K562 (cell line): ENCODE data around the gene ZNF474.

ENCODE experiments used
- TF ChIP-seq, protein P1 (sequence below): conservative IDR thresholded peaks from 2 replicates; pipeline ENCODE4 v1.6.1; 2011; ENCODE audit warnings: low read depth, mild to moderate bottlenecking, low read length; ENCODE audit not compliant: control insufficient read depth
- TF ChIP-seq, protein P2 (sequence below): sonication (generic); formaldehyde crosslinking; IDR thresholded peaks from 2 replicates; pipeline ENCODE4 v1.8.0; 2023; ENCODE audit warnings: mild to moderate bottlenecking, missing genetic modification reagents

DNA sequence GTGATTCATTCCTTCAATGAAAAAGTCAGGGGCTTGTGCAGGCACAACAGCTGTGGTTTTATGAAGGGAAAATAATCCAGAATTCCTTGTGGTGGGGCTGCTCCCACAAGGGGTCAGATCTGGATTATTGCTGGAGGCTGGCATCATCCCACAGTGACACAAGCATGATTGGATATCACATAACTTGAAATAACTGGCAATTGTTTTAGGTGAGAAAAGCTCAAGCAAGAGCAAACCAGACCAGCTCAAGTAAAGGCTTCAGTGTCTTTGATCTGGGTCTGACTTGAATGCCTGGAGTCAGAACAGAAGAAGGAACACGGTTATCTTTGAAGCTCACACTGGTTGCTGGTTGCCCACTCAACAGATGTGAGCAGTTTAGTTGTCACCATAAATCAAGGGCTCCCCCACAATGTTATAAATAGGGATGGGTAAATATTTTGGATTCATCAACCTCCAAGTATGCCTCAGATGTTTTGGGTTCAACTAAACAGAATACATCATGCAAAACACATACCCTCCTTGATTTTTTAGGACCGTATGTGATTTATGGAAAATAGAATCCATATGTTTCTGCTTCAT lies 3.1 kb upstream of the ZNF474 start:
- TF ChIP-seq, protein P1, sequence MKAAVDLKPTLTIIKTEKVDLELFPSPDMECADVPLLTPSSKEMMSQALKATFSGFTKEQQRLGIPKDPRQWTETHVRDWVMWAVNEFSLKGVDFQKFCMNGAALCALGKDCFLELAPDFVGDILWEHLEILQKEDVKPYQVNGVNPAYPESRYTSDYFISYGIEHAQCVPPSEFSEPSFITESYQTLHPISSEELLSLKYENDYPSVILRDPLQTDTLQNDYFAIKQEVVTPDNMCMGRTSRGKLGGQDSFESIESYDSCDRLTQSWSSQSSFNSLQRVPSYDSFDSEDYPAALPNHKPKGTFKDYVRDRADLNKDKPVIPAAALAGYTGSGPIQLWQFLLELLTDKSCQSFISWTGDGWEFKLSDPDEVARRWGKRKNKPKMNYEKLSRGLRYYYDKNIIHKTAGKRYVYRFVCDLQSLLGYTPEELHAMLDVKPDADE, result no peak
- TF ChIP-seq, protein P2, sequence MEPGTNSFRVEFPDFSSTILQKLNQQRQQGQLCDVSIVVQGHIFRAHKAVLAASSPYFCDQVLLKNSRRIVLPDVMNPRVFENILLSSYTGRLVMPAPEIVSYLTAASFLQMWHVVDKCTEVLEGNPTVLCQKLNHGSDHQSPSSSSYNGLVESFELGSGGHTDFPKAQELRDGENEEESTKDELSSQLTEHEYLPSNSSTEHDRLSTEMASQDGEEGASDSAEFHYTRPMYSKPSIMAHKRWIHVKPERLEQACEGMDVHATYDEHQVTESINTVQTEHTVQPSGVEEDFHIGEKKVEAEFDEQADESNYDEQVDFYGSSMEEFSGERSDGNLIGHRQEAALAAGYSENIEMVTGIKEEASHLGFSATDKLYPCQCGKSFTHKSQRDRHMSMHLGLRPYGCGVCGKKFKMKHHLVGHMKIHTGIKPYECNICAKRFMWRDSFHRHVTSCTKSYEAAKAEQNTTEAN (CRISPR knock-in tag), result no peak
